GM12878 (cell line): ENCODE data around the gene MAGEA6. TPM values are rescaled to one million over a fixed set of nuclear protein-coding genes. Genes with fewer than 3 reads are reported as not detected.

Source experiments
- ATAC-seq: fragments of 200-7000 bp; cut with Tn5 transposase; 3 replicates; pipeline ENCODE4 v1.9.1; 2020; ENCODE audit warnings: mild to moderate bottlenecking, moderate library complexity
- BruUV-seq: library from RNA; stranded (reverse); fragments of 400-500 nt; replicated peaks from 2 replicates; lab custom pipeline; 2021; lab: Mats Ljungman, UMichigan
- CTCF ChIA-PET: fragments of 300-600 bp; sonication (Branson Sonifier 250); formaldehyde crosslinking; extraction: SDS; loops from one replicate; lab custom pipeline; 2021; ENCODE audit warnings: inconsistent platforms; lab: Yijun Ruan, JAX
- POLR2A ChIA-PET: fragments of 350-600 bp; formaldehyde crosslinking; extraction: SDS; loops from one replicate; lab custom pipeline; 2021; ENCODE audit warnings: inconsistent platforms; lab: Charles Lee
- RAD21 ChIA-PET: fragments of 300-600 bp; sonication (Branson Sonifier 250); formaldehyde crosslinking; loops from one replicate; lab custom pipeline; 2023; ENCODE audit warnings: antibody characterized with exemption; ENCODE audit not compliant: unreplicated experiment; lab: Charles Lee
- SMC1A ChIA-PET: fragments of 300-600 bp; sonication (Branson Sonifier 250); formaldehyde crosslinking; loops from one replicate; lab custom pipeline; 2023; ENCODE audit not compliant: unreplicated experiment, uncharacterized antibody; lab: Charles Lee
- DNase-seq: peaks from one replicate; pipeline ENCODE4 v3.0.0-alpha.2; 2011; ENCODE audit warnings: low read depth, low spot score
- FAIRE-seq: peaks from 3 replicates; lab custom pipeline; 2011; peaks lifted over from hg19 to GRCh38; lab: Jason Lieb, UNC
- H2AFZ ChIP-seq: 2 replicates; pipeline ENCODE4 v1.6.0; 2011; ENCODE audit warnings: low read depth, low read length, control low read depth; ENCODE audit not compliant: control insufficient read depth
- H3K27ac ChIP-seq: 2 replicates; pipeline ENCODE4 v1.5.1; 2011; ENCODE audit warnings: control low read depth; ENCODE audit not compliant: control insufficient read depth, insufficient read depth
- H3K27me3 ChIP-seq, 2 experiments: replicated peaks in 1 of 2; 2 replicates each; pipeline versions ENCODE4 v1.6.0 to v1.6.1; 2011; ENCODE audit warnings: low read length in 1 of 2; ENCODE audit not compliant: control insufficient read depth in 2 of 2, insufficient read depth in 2 of 2
- H3K36me3 ChIP-seq, 2 experiments: 2 replicates each; pipeline ENCODE4 v1.5.1; 2011; ENCODE audit warnings: low read length in 1 of 2; ENCODE audit not compliant: control insufficient read depth in 2 of 2, insufficient read depth in 2 of 2
- H3K4me1 ChIP-seq: 2 replicates; pipeline ENCODE4 v1.6.1; 2011; ENCODE audit warnings: mild to moderate bottlenecking, low read length, moderate library complexity, mixed read lengths; ENCODE audit not compliant: control insufficient read depth, insufficient read depth
- H3K4me2 ChIP-seq: 2 replicates; pipeline ENCODE4 v1.6.0; 2011; ENCODE audit warnings: control low read depth; ENCODE audit not compliant: control insufficient read depth, insufficient read depth
- H3K4me3 ChIP-seq: fragments of 200-600 bp; sonication (generic); 2 replicates; pipeline ENCODE4 v1.5.1; 2016
- H3K79me2 ChIP-seq: 2 replicates; pipeline ENCODE4 v1.6.0; 2011; ENCODE audit warnings: low read length; ENCODE audit not compliant: control insufficient read depth, insufficient read depth
- H3K9ac ChIP-seq: 2 replicates; pipeline ENCODE4 v1.8.0; 2011; ENCODE audit warnings: low read length, control low read depth, mixed read lengths; ENCODE audit not compliant: control insufficient read depth, insufficient read depth
- H3K9me3 ChIP-seq: replicated peaks from 3 replicates; pipeline ENCODE4 v1.5.1; 2011; ENCODE audit warnings: mild to moderate bottlenecking, low read length; ENCODE audit not compliant: control insufficient read depth, insufficient read depth
- H4K20me1 ChIP-seq: 2 replicates; pipeline ENCODE4 v1.6.0; 2011; ENCODE audit not compliant: control insufficient read depth, insufficient read depth
- BACH1 ChIP-seq: fragments of 450-650 bp; IDR thresholded peaks from 2 replicates; pipeline ENCODE4 v1.6.1; 2017; ENCODE audit warnings: mild to moderate bottlenecking, borderline replicate concordance
- BCL11A ChIP-seq: IDR thresholded peaks from 2 replicates; pipeline ENCODE4 v1.6.1; 2011; ENCODE audit warnings: low read depth, low read length
- E2F4 ChIP-seq: IDR thresholded peaks from 2 replicates; pipeline ENCODE4 v1.6.1; 2012; ENCODE audit warnings: low read depth, low read length, improper control_type of control experiment
- FOXK2 ChIP-seq: fragments of 450-650 bp; IDR thresholded peaks from 2 replicates; pipeline ENCODE4 v1.6.1; 2017; ENCODE audit warnings: mild to moderate bottlenecking, moderate library complexity
- FOXM1 ChIP-seq: IDR thresholded peaks from 2 replicates; pipeline ENCODE4 v1.6.1; 2012; ENCODE audit warnings: low read depth, mild to moderate bottlenecking, inconsistent platforms, low read length, moderate library complexity
- IKZF2 ChIP-seq, 2 experiments: fragments of 450-650 bp; IDR thresholded peaks; 2 replicates each; pipeline ENCODE4 v1.6.1; 2017; ENCODE audit warnings: mild to moderate bottlenecking in 2 of 2, moderate library complexity in 2 of 2
- MAX ChIP-seq: IDR thresholded peaks from 2 replicates; pipeline ENCODE4 v1.6.1; 2012; ENCODE audit warnings: low read depth, low read length, improper control_type of control experiment
- MTA3 ChIP-seq: IDR thresholded peaks from 2 replicates; pipeline ENCODE4 v1.6.1; 2012; ENCODE audit warnings: low read length, inconsistent platforms, borderline replicate concordance
- SP1 ChIP-seq: IDR thresholded peaks from one replicate; pipeline ENCODE4 v1.6.1; 2011; ENCODE audit warnings: low read depth, low read length
- TAF1 ChIP-seq: IDR thresholded peaks from 2 replicates; pipeline ENCODE4 v1.6.1; 2011; ENCODE audit warnings: mild to moderate bottlenecking, low read depth, low read length, borderline replicate concordance
- USF2 ChIP-seq: IDR thresholded peaks from 2 replicates; pipeline ENCODE4 v1.6.1; 2011; ENCODE audit warnings: low read depth, low read length, improper control_type of control experiment, borderline replicate concordance
- ZBED1 ChIP-seq: IDR thresholded peaks from 2 replicates; pipeline ENCODE4 v1.6.1; 2016; ENCODE audit warnings: borderline replicate concordance
- ZBTB40 ChIP-seq: fragments of 450-650 bp; IDR thresholded peaks from 2 replicates; pipeline ENCODE4 v1.6.1; 2016; ENCODE audit warnings: mild to moderate bottlenecking, moderate library complexity, borderline replicate concordance
- ZNF274 ChIP-seq: IDR thresholded peaks from one replicate; pipeline ENCODE4 v1.8.0; 2011; ENCODE audit not compliant: insufficient read length, insufficient read depth
- WGBS: methylation state at CpG from one replicate; pipeline ENCODE4 v1.1.6; 2016; ENCODE audit warnings: low lambda C conversion rate; ENCODE audit not compliant: insufficient replicate concordance, insufficient coverage; ENCODE audit errors: missing lambda C conversion rate; 5-methylcytosine and 5-hydroxymethylcytosine counted together
- in situ Hi-C: fragments of 300-500 bp; cut with MboI; formaldehyde crosslinking; loops from 9 replicates; pipeline ENCODE4 v1.14.3; 2018; ENCODE audit warnings: mixed read lengths
- intact Hi-C: fragments of 100-400 bp; cut with micrococcal nuclease; formaldehyde crosslinking; loops from one replicate; pipeline ENCODE4 v1.14.2; 2022; ENCODE audit not compliant: unreplicated experiment
- polyA plus RNA-seq, 11 experiments: library from polyadenylated mRNA; depleted of rRNA in 4 of 11; unstranded in 6 of 11; stranded (reverse) in 5 of 11; fragments of >200 nt; fragmentation: Nextera tagmentation in 4 of 11; fragmentation: Illumina TruSeq in 1 of 11; extraction: Ambion mirVana in 4 of 11; extraction: Trizol in 1 of 11; gene quantifications; 1 replicate in 1 of 11; 2 replicates in 10 of 11; pipeline versions ENCODE4 v1.2.1 to v1.2.3, GENCODE V29; 2011 to 2016; ENCODE audit warnings: inconsistent platforms in 2 of 11, missing spikeins in 2 of 11, low read depth in 1 of 11
- total RNA-seq, 4 experiments: library from RNA; depleted of rRNA in 3 of 4; stranded (reverse); fragments of >200 nt in 3 of 4; fragmentation: Illumina TruSeq in 1 of 4; extraction: Trizol in 1 of 4; gene quantifications; 2 replicates each; pipeline versions ENCODE4 v1.2.1 to v1.2.3, GENCODE V29; 2013 to 2021

MAGEA6 gene
- total and polyA plus RNA-seq, 10 of the 15 experiments (the other 5 are each of a cell fraction or from before 2014, with no cell fraction given) = 0.38 to 2.7 TPM; not detected in 8

- SMC1A ChIA-PET = no interaction called here
- no peak for ATAC-seq
These were observed 36.5 kb upstream of the MAGEA6 start for GRCh38 chrX:152806035-152806434.

GRCh38 chrX:152798945-152799344 lies 29.5 kb upstream of the MAGEA6 start:
- Histone ChIP-seq H3K4me3 (no peak overlapping the region), H3K4me1 (no peaks in the 10 kb centered on the region), H3K79me2 (no peaks in the 10 kb centered on the region), H3K4me2 (no peak overlapping the region), H3K9me3 (no peaks in the 10 kb centered on the region), H4K20me1 (no peaks in the 10 kb centered on the region), H3K27ac (no peak overlapping the region), H3K9ac (no peak overlapping the region), H3K27me3 (no peaks in the 10 kb centered on the region), H2AFZ (no peak overlapping the region), H3K36me3 (no peaks in the 10 kb centered on the region)
- no peak for ATAC-seq
- ChIA-PET SMC1A (interaction anchor here (1.2 kb wide), 1 partner anchor 19 kb away, joined by 3 read pairs; no protein-coding TSS in a partner anchor), RAD21 (no interaction called here), CTCF (interaction anchor here (1.0 kb wide), 1 partner anchor 15 kb away, joined by 3 read pairs; no protein-coding TSS in a partner anchor), POLR2A (no interaction called here)
- intact Hi-C loops = no loop called here
- in situ Hi-C loops = no loop called here
- WGBS = 33% methylated on average over 1 of the region's 1 CpG
- DNase-seq = no peak
- FAIRE-seq = no peak
- BruUV-seq = no TSS peak
- no peak for TF ChIP-seq USF2
- TF ChIP-seq BACH1 = no peak
- TF ChIP-seq ZBTB40 = no peak
- TF ChIP-seq SP1 = no peak
- no peak for TF ChIP-seq FOXM1
- no peak for TF ChIP-seq E2F4
- no peak for TF ChIP-seq MTA3
- no peak for TF ChIP-seq FOXK2
- no peak for TF ChIP-seq BCL11A
- TF ChIP-seq MAX = no peak

More at GRCh38 chrX:152806035-152806434, 36.5 kb upstream of the MAGEA6 start:
- no TSS peak for BruUV-seq
- no peaks in the 10 kb centered on the region for H3K9me3 ChIP-seq
- TF ChIP-seq ZNF274 = no peak
- no peak for TF ChIP-seq TAF1
- no peak for TF ChIP-seq ZBED1
- TF ChIP-seq IKZF2 (IDR thresholded peaks at IDR 0.05) = no peak
- TF ChIP-seq, all 136 proteins: peak for 0
- ChIA-PET CTCF (no interaction called here), RAD21 (no interaction called here), POLR2A (no interaction called here)
- H3K36me3 ChIP-seq = no peaks in the 10 kb centered on the region
- H3K4me1 ChIP-seq = no peaks in the 10 kb centered on the region
- no peak overlapping the region for H3K4me3 ChIP-seq
- WGBS = 33% methylated on average over 4 of the region's 4 CpGs
- in situ Hi-C loops (loop anchor here (25.0 kb wide), 1 partner anchor 169 kb away; the partner anchor contains the start of gene GABRQ), intact Hi-C loops (no loop called here)
- no peaks in the 10 kb centered on the region for H4K20me1 ChIP-seq
- H3K27me3 ChIP-seq = no peaks in the 10 kb centered on the region
- no peak overlapping the region for H3K27ac ChIP-seq
- no peak overlapping the region for H3K4me2 ChIP-seq
- H2AFZ ChIP-seq = no peak overlapping the region
- FAIRE-seq = no peak
- DNase-seq = no peak
- H3K9ac ChIP-seq = no peak overlapping the region
- H3K79me2 ChIP-seq = no peaks in the 10 kb centered on the region
